ENCODE data around the gene SLC39A5. TPM values are rescaled to one million over a fixed set of nuclear protein-coding genes. Genes with fewer than 3 reads are reported as not detected.
"Not testable (repeated sequence)": the region's sequence is repeated elsewhere in the genome, so short reads cannot be mapped to it uniquely, and the experiment has no call there.

SLC39A5 gene
- total RNA-seq, 1 experiment from 2014 or later = not detected

GRCh38 chr12:56262955-56263354 lies 33.1 kb downstream of the SLC39A5 start:
- DNase-seq (ENCODE audit: low spot score); in situ Hi-C loops (cut with HindIII; ENCODE audit: low sequenced_read_pairs): not testable (repeated sequence)

DNA sequence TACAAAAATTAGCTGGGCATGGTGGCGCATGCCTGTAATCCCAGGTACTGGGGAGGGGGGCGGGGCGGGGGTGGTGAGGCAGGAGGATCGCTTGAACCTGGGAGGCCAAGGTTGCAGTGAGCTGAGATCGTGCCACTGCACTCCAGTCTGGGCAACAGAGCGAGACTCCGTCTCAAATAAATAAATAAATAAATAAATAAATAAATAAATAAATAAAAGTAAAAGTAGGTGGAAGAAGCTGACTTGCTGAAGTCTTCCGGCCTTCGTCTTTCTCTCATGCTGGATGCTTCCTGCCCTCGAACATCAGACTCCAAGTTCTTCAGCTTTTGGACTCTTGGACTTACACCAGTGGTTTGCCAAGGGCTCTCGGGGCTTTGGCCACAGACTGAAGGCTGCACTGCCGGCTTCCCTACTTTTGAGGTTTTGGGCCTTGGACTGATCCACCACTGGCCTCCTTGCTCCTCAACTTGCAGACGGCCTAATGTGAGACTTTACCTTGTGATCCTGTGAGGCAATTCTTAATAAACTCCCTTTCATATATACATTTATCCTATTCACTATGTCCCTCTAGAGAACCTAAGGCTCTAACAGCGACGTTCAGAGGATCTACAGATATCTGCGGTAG lies 36.3 kb downstream of the SLC39A5 start:
- in situ Hi-C loops (cut with HindIII; ENCODE audit: low sequenced_read_pairs); DNase-seq (ENCODE audit: low spot score): not testable (repeated sequence)

GRCh38 chr12:56266693-56267442 lies 37.0 kb downstream of the SLC39A5 start, which contains the start of gene COQ10A:
TSS of gene COQ10A (plus strand) at chr12:56266942. CDS start at chr12:56267119, 177 bp downstream.
- in situ Hi-C loops (cut with HindIII; ENCODE audit: low sequenced_read_pairs) = no loop called here
- peak; percentile 94 for DNase-seq (ENCODE audit: low spot score)

GRCh38 chr12:56267443-56268071 lies 37.7 kb downstream of the SLC39A5 start:
- in situ Hi-C loops (cut with HindIII; ENCODE audit: low sequenced_read_pairs) = no loop called here

GRCh38 chr12:56271031-56271430 lies 41.2 kb downstream of the SLC39A5 start:
- peak; percentile 40 for DNase-seq (ENCODE audit: low spot score)
- in situ Hi-C loops (cut with HindIII; ENCODE audit: low sequenced_read_pairs) = no loop called here

More at GRCh38 chr12:56267443-56268071, 37.7 kb downstream of the SLC39A5 start:
- DNase-seq (ENCODE audit: low spot score) = peak; percentile 52

DNA sequence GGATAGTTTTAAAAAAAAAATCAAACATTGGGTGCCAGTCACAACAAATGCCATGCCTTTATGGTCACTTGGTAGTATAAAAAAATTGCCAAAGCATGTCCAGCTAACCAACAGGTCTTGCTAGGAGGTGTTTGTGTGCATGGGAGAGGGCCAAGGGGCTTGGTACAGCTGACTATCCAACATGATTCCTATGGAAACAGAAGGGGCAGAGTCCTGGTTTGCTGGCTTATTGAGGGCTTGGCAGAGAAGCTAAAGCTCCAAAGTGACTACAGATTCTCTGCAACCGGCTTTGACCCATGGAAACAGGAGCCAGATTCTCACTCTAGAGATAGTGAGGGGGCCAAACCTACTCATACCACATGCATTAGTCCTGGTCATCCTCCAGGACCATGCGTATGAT lies 42.6 kb downstream of the SLC39A5 start:
- in situ Hi-C loops (cut with HindIII; ENCODE audit: low sequenced_read_pairs); DNase-seq (ENCODE audit: low spot score): not testable (repeated sequence)

DNA sequence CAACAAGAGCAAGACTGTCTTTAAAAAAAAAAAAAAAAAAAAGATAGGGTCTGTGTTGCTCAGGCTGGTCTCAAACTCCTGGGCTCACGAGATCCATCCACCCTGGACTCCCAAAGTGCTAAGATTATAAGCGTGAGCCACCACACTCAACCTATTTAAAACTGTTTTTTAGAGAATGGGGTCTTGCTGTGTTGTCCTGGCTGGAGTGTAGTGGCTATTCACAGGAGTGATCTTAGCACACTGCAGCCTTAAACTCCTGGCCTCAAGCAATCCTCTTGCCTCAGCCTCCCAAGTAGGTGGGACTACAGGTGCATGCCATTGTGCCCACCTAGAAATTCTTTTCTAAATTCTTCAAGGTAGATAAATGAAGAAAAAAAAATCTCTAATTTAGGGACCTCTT lies 44.4 kb downstream of the SLC39A5 start:
- in situ Hi-C loops (cut with HindIII; ENCODE audit: low sequenced_read_pairs) = no loop called here
- DNase-seq (ENCODE audit: low spot score) = no peak

DNA sequence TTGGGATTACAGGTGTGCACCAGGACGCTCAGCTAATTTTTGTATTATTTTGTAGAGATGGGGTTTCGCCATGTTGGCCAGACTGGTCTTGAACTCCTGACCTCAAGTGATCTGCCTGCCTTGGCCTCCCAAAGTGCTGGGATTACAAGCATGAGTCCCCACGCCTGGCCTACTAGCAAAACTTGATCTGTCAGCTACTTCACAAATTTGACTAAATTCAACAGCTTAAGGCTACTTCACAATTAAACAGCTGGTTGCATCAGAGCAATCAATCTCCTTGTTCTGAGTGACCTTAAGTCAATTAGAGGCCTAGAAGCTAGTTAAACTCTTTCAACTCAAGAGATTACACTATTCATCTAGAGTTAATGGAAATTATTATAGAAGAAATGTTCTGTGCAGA lies 49.1 kb downstream of the SLC39A5 start:
- in situ Hi-C loops (cut with HindIII; ENCODE audit: low sequenced_read_pairs) = no loop called here
- DNase-seq (ENCODE audit: low spot score) = no peak

GRCh38 chr12:56280849-56281248 lies 51.0 kb downstream of the SLC39A5 start:
- no peak for DNase-seq (ENCODE audit: low spot score)
- in situ Hi-C loops (cut with HindIII; ENCODE audit: low sequenced_read_pairs) = no loop called here

DNA sequence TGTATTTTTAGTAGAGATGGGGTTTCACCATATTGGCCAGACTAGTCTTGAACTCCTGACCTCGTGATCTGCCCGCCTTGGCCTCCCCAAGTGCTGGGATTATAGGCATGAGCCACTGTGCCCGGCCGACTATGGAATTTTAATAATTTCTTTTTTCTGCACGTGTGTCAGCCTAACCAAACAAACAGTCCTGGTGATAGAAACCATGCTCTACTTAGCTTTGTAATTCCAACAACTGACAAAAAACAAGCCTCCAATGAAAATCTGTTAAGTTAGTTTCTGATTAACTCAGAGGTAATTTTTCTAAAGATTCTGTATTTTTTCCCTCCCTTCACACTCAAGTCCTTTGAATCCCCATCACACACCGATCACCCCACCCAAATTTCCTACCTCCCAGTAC lies 52.2 kb downstream of the SLC39A5 start:
- no peak for DNase-seq (ENCODE audit: low spot score)
- in situ Hi-C loops (cut with HindIII; ENCODE audit: low sequenced_read_pairs) = no loop called here

- in situ Hi-C loops (cut with HindIII; ENCODE audit: low sequenced_read_pairs) = no loop called here
- no peak for DNase-seq (ENCODE audit: low spot score)
Measured at GRCh38 chr12:56282579-56282978, 52.7 kb downstream of the SLC39A5 start.

GRCh38 chr12:56284263-56284662 lies 54.4 kb downstream of the SLC39A5 start:
- DNase-seq (ENCODE audit: low spot score); in situ Hi-C loops (cut with HindIII; ENCODE audit: low sequenced_read_pairs): not testable (repeated sequence)

- DNase-seq (ENCODE audit: low spot score) = no peak
- in situ Hi-C loops (cut with HindIII; ENCODE audit: low sequenced_read_pairs) = no loop called here
Measured at GRCh38 chr12:56286044-56286830, 56.4 kb downstream of the SLC39A5 start.

Other genes with a start within 250 kb of the SLC39A5 start
- gene SUOX, start 232.8 kb upstream of the SLC39A5 start, total RNA-seq (2014; rRNA removed; shearing (Covaris generic)) = 39.8 and 50.2 TPM in 2 replicates
- 0.54 and 4.4 TPM in 2 replicates for gene IKZF4, start 209.0 kb upstream of the SLC39A5 start, total RNA-seq (2014; rRNA removed; shearing (Covaris generic))
- 1,383 and 1,581 TPM in 2 replicates for gene RPS26, start 188.1 kb upstream of the SLC39A5 start, total RNA-seq (2014; rRNA removed; shearing (Covaris generic))
- 4.3 and 17.4 TPM in 2 replicates for gene ERBB3, start 149.9 kb upstream of the SLC39A5 start, total RNA-seq (2014; rRNA removed; shearing (Covaris generic))
- gene PA2G4, start 125.5 kb upstream of the SLC39A5 start, total RNA-seq (2014; rRNA removed; shearing (Covaris generic)) = 357 and 451 TPM in 2 replicates
- gene RPL41, start 113.4 kb upstream of the SLC39A5 start, total RNA-seq (2014; rRNA removed; shearing (Covaris generic)) = 3,225 and 5,126 TPM in 2 replicates
- gene ZC3H10, start 111.8 kb upstream of the SLC39A5 start, total RNA-seq (2014; rRNA removed; shearing (Covaris generic)) = 2.9 and 3.3 TPM in 2 replicates
- 108 and 114 TPM in 2 replicates for gene ESYT1, start 101.8 kb upstream of the SLC39A5 start, total RNA-seq (2014; rRNA removed; shearing (Covaris generic))
- gene MYL6B, start 77.5 kb upstream of the SLC39A5 start, total RNA-seq (2014; rRNA removed; shearing (Covaris generic)) = 115 and 166 TPM in 2 replicates
- gene MYL6, start 71.7 kb upstream of the SLC39A5 start, total RNA-seq (2014; rRNA removed; shearing (Covaris generic)) = 1,669 and 1,953 TPM in 2 replicates
- 10.5 and 18.4 TPM in 2 replicates for gene SMARCC2, start 40.6 kb upstream of the SLC39A5 start, total RNA-seq (2014; rRNA removed; shearing (Covaris generic))
- gene RNF41, start 8.1 kb upstream of the SLC39A5 start, total RNA-seq (2014; rRNA removed; shearing (Covaris generic)) = 66.6 and 71.6 TPM in 2 replicates
- gene NABP2, start 5.7 kb upstream of the SLC39A5 start, total RNA-seq (2014; rRNA removed; shearing (Covaris generic)) = 20.2 and 33.0 TPM in 2 replicates
- 6.2 and 9.0 TPM in 2 replicates for gene ANKRD52, start 28.3 kb downstream of the SLC39A5 start, total RNA-seq (2014; rRNA removed; shearing (Covaris generic))
- 22.3 and 24.2 TPM in 2 replicates for gene COQ10A, start 36.9 kb downstream of the SLC39A5 start, total RNA-seq (2014; rRNA removed; shearing (Covaris generic))
- 56.9 and 64.5 TPM in 2 replicates for gene CS, start 70.3 kb downstream of the SLC39A5 start, total RNA-seq (2014; rRNA removed; shearing (Covaris generic))
- 153 and 218 TPM in 2 replicates for gene CNPY2, start 85.9 kb downstream of the SLC39A5 start, total RNA-seq (2014; rRNA removed; shearing (Covaris generic))
- gene PAN2, start 103.9 kb downstream of the SLC39A5 start, total RNA-seq (2014; rRNA removed; shearing (Covaris generic)) = 16.9 and 18.0 TPM in 2 replicates
- 1.3 and 5.3 TPM in 2 replicates for gene IL23A, start 108.8 kb downstream of the SLC39A5 start, total RNA-seq (2014; rRNA removed; shearing (Covaris generic))
- 25.6 and 26.9 TPM in 2 replicates for gene STAT2, start 130.1 kb downstream of the SLC39A5 start, total RNA-seq (2014; rRNA removed; shearing (Covaris generic))
- not detected in 2 replicates for gene APOF, start 132.8 kb downstream of the SLC39A5 start, total RNA-seq (2014; rRNA removed; shearing (Covaris generic))
- gene TIMELESS, start 219.4 kb downstream of the SLC39A5 start, total RNA-seq (2014; rRNA removed; shearing (Covaris generic)) = 33.3 and 37.4 TPM in 2 replicates
- gene MIP, start 224.6 kb downstream of the SLC39A5 start, total RNA-seq (2014; rRNA removed; shearing (Covaris generic)) = not detected in 2 replicates
- gene SPRYD4, start 238.5 kb downstream of the SLC39A5 start, total RNA-seq (2014; rRNA removed; shearing (Covaris generic)) = 2.5 and 2.8 TPM in 2 replicates

Data from G401 (cell line).